Skeletal muscle tissue (tissue), 4 donors: Measurements from ENCODE around the gene MBOAT2. TPM values are rescaled to one million over a fixed set of nuclear protein-coding genes. Genes with fewer than 3 reads are reported as not detected.

Experiments
- H3K27ac ChIP-seq: one replicate; pipeline ENCODE4 v1.7.0; 2013; ENCODE audit warnings: mild to moderate bottlenecking, low read depth, low read length, inconsistent platforms
- H3K27me3 ChIP-seq, 3 donors: one replicate each; pipeline ENCODE4 v1.7.0; 2013; ENCODE audit warnings: low read length in 3 of 3; ENCODE audit not compliant: control insufficient read depth in 3 of 3, insufficient read depth in 3 of 3
- H3K36me3 ChIP-seq, 3 donors: one replicate each; pipeline ENCODE4 v1.7.0; 2013; ENCODE audit warnings: low read length in 3 of 3; ENCODE audit not compliant: control insufficient read depth in 3 of 3, insufficient read depth in 3 of 3
- H3K4me1 ChIP-seq, 3 donors: one replicate each; pipeline ENCODE4 v1.7.0; 2013; ENCODE audit warnings: low read length in 3 of 3, mild to moderate bottlenecking in 3 of 3; ENCODE audit not compliant: control insufficient read depth in 3 of 3, insufficient read depth in 3 of 3
- H3K4me3 ChIP-seq, 3 donors: one replicate each; pipeline ENCODE4 v1.7.0; 2013; ENCODE audit warnings: low read length in 3 of 3
- H3K9ac ChIP-seq, 3 donors: one replicate each; pipeline ENCODE4 v1.7.0; 2013; ENCODE audit warnings: low read length in 3 of 3, mild to moderate bottlenecking in 3 of 3, moderate library complexity in 2 of 3, low read depth in 1 of 3
- H3K9me3 ChIP-seq, 3 donors: one replicate each; pipeline ENCODE4 v1.7.0; 2013; ENCODE audit warnings: low read length in 3 of 3; ENCODE audit not compliant: control insufficient read depth in 3 of 3
- total RNA-seq: library from RNA; depleted of rRNA; stranded (reverse); fragments of >200 nt; gene quantifications from one replicate; pipeline ENCODE4 v1.2.3, GENCODE V29; 2014
- donor health status: Osteomylitis.

MBOAT2 gene
- total RNA-seq, 1 donor from 2014 or later, result 54.3 TPM

DNA sequence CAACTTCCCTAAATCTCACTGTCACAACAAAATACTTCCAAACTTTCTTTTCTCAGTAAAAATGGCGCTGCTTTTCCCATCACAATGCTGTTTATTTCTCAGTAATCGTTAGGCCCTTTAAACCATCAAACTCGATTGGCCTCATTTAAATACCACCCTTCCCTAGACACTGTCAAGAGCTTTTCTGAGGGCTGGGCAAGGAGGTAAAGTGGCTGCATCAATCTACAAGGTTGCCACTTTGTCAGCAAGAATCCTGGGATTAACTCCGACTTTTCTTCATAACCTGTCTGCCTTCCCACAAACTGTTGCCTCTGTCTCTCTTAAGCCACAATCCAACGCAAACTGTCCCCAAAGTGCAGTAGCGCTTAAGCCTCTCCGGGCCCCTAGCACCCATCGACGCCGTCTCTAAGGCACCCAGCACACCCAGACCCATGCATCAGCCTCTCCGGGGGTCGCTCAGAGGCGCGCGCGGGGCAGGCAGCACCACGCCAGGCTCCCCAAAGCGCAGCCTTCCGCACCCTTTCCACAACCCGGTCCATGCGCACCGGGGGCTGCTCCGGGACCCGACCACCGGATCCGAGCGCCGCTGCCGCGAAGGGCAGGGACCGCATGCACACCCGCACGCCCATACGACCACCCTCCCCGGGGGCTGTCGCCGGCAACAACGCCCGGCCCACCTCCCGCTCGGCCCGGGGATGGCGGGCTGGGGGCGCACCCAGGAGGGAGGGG lies 683 bp downstream of the MBOAT2 start:
- Histone ChIP-seq H3K27me3 (peaks cover 0 to 5% (median 4%) of the 10 kb centered on the region in 3 donors), H3K27ac (no peak overlapping the region), H3K4me1 (peaks cover 8 to 10% (median 9%) of the 10 kb centered on the region in 3 donors), H3K4me3 (peak overlapping the region; percentile 60 to 72 (median 67)), H3K36me3 (no peaks in the 10 kb centered on the region), H3K9ac (peak overlapping the region in 2 of 3 donors; percentile 54 to 71), H3K9me3 (no peaks in the 10 kb centered on the region)

GRCh38 chr2:9002313-9002636 lies 1.2 kb downstream of the MBOAT2 start:
- peaks cover 8 to 10% (median 9%) of the 10 kb centered on the region in 3 donors for H3K4me1 ChIP-seq
- no peak overlapping the region for H3K4me3 ChIP-seq
- no peak overlapping the region for H3K27ac ChIP-seq
- no peak overlapping the region for H3K9ac ChIP-seq
- H3K36me3 ChIP-seq, result no peaks in the 10 kb centered on the region
- peaks cover 0 to 5% (median 4%) of the 10 kb centered on the region in 3 donors for H3K27me3 ChIP-seq
- H3K9me3 ChIP-seq, result no peaks in the 10 kb centered on the region

DNA sequence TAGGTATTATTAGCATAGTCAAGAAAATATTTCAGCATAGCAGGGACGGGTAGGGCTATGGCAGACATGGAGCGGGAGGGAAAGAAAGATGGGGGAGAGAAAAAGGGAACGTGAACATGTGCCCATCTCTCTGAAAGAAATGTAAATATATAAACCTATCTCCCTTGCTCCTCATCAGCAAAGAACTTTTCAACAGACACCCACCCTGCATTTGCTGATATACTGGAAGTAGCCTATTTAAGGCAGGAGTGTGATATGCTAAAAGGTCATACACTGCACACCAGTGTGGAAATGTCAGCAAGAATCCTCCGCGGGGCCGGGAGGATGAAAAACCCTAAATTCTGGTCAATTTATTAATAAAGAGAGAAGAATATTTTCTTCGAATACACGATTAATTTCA lies 1.7 kb downstream of the MBOAT2 start:
- no peak overlapping the region for H3K4me3 ChIP-seq
- H3K27ac ChIP-seq, result no peak overlapping the region
- H3K27me3 ChIP-seq, result peaks cover 0 to 5% (median 4%) of the 10 kb centered on the region in 3 donors
- no peaks in the 10 kb centered on the region for H3K36me3 ChIP-seq
- peaks cover 8 to 10% (median 9%) of the 10 kb centered on the region in 3 donors for H3K4me1 ChIP-seq
- H3K9ac ChIP-seq, result no peak overlapping the region
- no peaks in the 10 kb centered on the region for H3K9me3 ChIP-seq

DNA sequence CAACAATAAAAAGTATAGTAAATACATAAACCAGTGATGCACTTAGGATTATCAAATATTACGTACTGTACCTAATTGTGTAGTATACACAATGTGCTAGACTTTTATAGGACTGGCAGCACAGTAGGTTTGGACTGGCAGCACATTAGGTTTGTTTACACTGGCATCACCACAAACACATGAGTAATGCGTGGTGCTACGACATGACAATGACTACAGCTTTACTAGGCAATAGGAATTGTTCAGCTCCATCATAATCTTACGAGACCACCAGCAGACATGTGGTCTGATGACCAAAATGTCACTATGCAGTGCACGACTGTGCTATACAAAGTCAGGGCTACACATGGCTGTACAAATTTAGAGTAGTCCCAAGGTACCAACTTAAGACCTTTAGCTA lies 2.3 kb downstream of the MBOAT2 start:
- Histone ChIP-seq H3K4me3 (no peak overlapping the region), H3K9ac (no peak overlapping the region), H3K9me3 (no peaks in the 10 kb centered on the region), H3K36me3 (no peaks in the 10 kb centered on the region), H3K27me3 (peaks cover 0 to 5% (median 4%) of the 10 kb centered on the region in 3 donors), H3K27ac (no peak overlapping the region), H3K4me1 (peaks cover 8 to 10% (median 9%) of the 10 kb centered on the region in 3 donors)

GRCh38 chr2:9000442-9000841 lies 3.0 kb downstream of the MBOAT2 start:
- Histone ChIP-seq H3K27me3 (peaks cover 0 to 5% (median 4%) of the 10 kb centered on the region in 3 donors), H3K4me1 (peaks cover 8 to 10% (median 9%) of the 10 kb centered on the region in 3 donors), H3K4me3 (no peak overlapping the region), H3K36me3 (no peaks in the 10 kb centered on the region), H3K9me3 (no peaks in the 10 kb centered on the region), H3K9ac (no peak overlapping the region), H3K27ac (no peak overlapping the region)

DNA sequence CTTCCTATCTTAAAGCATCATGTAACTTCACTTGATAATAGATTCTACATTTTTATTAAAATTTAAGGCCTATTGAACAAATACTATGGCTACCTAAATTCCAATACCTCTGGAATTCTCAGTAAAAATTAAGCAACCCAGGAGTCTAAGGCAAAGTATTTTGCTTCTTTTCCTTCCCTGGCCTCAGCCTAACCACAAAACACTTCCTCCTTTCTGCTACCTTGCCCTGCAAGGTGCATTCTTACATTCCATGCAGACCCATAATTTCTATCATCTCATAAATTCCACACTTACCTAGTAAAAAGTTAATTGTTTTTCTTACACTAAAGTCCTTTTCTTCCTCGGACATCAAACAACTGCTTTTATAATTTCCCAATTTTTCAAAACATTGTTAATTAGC lies 3.7 kb downstream of the MBOAT2 start:
- H3K4me1 ChIP-seq, result peaks cover 8 to 10% (median 9%) of the 10 kb centered on the region in 3 donors
- no peak overlapping the region for H3K27ac ChIP-seq
- H3K27me3 ChIP-seq, result peaks cover 0 to 5% (median 4%) of the 10 kb centered on the region in 3 donors
- H3K9me3 ChIP-seq, result no peaks in the 10 kb centered on the region
- H3K9ac ChIP-seq, result no peak overlapping the region
- no peaks in the 10 kb centered on the region for H3K36me3 ChIP-seq
- no peak overlapping the region for H3K4me3 ChIP-seq

GRCh38 chr2:8999102-8999446 lies 4.4 kb downstream of the MBOAT2 start:
- Histone ChIP-seq H3K27me3 (peaks cover 0 to 5% (median 4%) of the 10 kb centered on the region in 3 donors), H3K9ac (no peak overlapping the region), H3K9me3 (no peaks in the 10 kb centered on the region)

DNA sequence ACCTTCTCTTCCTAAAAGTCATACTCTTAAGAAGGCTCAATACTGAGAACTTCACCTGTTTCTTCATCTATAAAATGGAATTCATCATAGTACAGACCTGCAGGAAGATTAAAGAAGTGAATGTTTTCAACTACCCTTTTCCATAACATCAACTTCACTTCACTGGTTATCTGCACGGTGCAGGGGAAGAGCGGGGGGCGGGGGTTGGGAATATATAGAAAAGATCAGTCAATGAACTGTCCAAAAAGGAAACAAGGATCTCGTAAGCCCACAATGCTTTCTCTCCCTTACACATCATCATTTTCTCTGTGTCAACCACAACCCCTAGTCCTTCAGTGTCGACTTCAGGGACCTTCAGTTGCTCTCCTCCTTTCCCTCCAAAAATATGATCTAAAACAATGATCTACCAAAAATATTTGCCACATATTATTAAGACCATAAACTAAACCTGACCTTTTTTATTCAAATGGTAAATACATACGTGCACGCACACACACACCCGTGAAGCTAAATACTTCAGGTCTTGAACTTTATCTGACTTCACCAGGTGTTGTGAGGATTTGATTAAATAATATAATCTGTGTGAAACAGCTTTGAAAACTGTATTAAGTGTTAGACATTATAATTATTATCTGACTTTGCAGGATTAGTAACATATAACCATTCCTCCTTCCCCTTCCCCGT lies 4.9 kb downstream of the MBOAT2 start:
- H3K9ac ChIP-seq, result no peak overlapping the region

More at GRCh38 chr2:8999102-8999446, 4.4 kb downstream of the MBOAT2 start:
- Histone ChIP-seq H3K27ac (no peak overlapping the region), H3K4me3 (no peak overlapping the region), H3K36me3 (no peaks in the 10 kb centered on the region), H3K4me1 (peaks cover 4 to 8% (median 5%) of the 10 kb centered on the region in 3 donors)

DNA sequence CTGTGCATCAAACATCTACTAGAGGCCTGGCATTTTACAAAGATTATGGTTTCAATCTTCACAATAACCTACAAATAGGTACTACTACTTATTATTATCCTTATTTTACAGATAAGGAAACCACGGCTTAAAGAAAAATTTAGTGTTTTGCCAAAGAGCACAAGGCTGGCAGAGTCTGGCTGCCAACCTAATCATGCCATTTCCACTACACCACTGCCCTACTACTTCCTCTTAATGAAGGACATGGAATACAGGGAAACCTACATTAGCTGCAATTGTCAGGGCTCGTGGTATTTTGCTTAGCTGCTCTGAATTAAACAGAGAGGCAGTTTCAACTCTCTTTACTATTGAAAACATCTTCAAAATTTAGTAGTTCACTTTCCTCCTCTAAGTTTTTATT lies 5.9 kb downstream of the MBOAT2 start:
- Histone ChIP-seq H3K4me3 (no peak overlapping the region), H3K9me3 (no peaks in the 10 kb centered on the region), H3K27me3 (peaks cover 0 to 4% (median 2%) of the 10 kb centered on the region in 3 donors), H3K27ac (no peak overlapping the region), H3K36me3 (no peaks in the 10 kb centered on the region), H3K4me1 (peaks cover 0 to 2% (median 2%) of the 10 kb centered on the region in 3 donors), H3K9ac (no peak overlapping the region)

More for the DNA sequence above, 4.9 kb downstream of the MBOAT2 start:
- H3K4me1 ChIP-seq, result peaks cover 4 to 7% (median 5%) of the 10 kb centered on the region in 3 donors
- H3K4me3 ChIP-seq, result no peak overlapping the region
- H3K36me3 ChIP-seq, result no peaks in the 10 kb centered on the region
- peaks cover 0 to 5% (median 4%) of the 10 kb centered on the region in 3 donors for H3K27me3 ChIP-seq
- no peaks in the 10 kb centered on the region for H3K9me3 ChIP-seq
- no peak overlapping the region for H3K27ac ChIP-seq

DNA sequence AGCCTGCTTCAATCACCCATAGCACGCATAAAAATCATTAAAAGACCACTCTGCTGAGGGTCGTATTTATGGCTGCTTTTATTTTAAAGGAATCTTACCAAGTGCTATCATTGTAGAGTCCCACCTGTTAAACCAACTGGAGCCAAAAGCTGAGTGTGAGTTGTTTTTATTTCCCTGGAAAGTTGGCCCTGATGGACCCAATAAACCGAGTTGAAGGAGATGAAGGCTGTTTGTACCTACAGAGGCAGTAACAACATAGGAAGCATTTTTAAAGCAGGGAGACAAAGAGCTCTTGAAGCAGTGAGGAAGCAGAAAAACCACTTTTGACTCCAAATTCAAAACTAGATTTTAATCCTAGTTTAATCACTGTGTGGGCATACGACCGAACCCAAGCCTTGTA lies 6.4 kb downstream of the MBOAT2 start:
- Histone ChIP-seq H3K27ac (no peak overlapping the region), H3K9me3 (no peaks in the 10 kb centered on the region), H3K36me3 (no peaks in the 10 kb centered on the region), H3K9ac (no peak overlapping the region), H3K4me3 (no peak overlapping the region), H3K4me1 (no peaks in the 10 kb centered on the region), H3K27me3 (peaks cover 0 to 4% (median 0%) of the 10 kb centered on the region in 3 donors)
